Camera-type eye (tissue), 1 donor: ENCODE measurements around the gene TINCR. TPM values are rescaled to one million over a fixed set of nuclear protein-coding genes. Genes with fewer than 3 reads are reported as not detected.

ENCODE experiments used
- total RNA-seq: library from RNA; depleted of rRNA; stranded (reverse); fragments of >200 nt; gene quantifications from one replicate; pipeline ENCODE4 v1.2.3, GENCODE V29; 2014

Gene TINCR
- 4.8 TPM for total RNA-seq

DNA sequence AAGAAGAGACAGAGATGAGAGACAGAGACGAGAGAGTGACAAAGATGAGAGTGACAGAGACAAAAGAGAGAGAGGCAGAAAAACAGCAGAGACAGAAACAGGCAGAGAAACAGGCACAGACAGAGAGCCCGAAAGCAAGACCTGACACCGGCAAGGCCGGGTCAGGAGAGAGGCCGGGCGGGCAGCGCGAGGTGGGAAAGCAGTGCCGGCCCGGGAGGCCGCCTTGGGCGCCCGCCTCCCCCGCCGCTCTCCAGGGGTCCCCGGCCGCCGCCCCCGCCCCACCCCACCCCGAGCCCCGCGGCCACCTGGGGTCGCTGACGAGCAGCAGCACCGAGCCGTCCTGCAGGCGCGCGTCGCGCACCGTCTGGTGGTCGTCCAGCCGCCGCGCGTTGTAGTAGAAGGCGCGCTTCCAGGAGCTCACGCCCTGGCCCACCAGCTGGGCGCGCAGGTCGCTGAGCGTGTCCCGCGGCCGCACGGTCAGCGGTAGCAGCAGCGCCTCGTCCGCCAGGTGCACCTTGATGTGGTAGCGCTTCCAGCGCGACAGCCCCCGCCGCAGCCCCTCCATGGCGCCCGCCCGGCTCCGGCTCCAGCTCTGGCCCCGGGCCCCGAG is at the start of gene TINCR:
TSS of gene TINCR (minus strand) at position 594 of the 610 bp plus-strand sequence.

Other genes starting within 250 kb of the TINCR start
- gene PTPRS, start 227.1 kb downstream of the TINCR start, total RNA-seq = 324 TPM
- not detected for gene ZNRF4, start 112.5 kb downstream of the TINCR start, total RNA-seq
- 83.2 TPM for gene SAFB2, start 54.8 kb upstream of the TINCR start, total RNA-seq
- 177 TPM for gene SAFB, start 55.1 kb upstream of the TINCR start, total RNA-seq
- 16.9 TPM for gene MICOS13, start 112.6 kb upstream of the TINCR start, total RNA-seq
- gene HSD11B1L, start 113.1 kb upstream of the TINCR start, total RNA-seq = 19.0 TPM
- 161 TPM for gene RPL36, start 122.3 kb upstream of the TINCR start, total RNA-seq
- 70.3 TPM for gene LONP1, start 152.2 kb upstream of the TINCR start, total RNA-seq
- gene CATSPERD, start 152.7 kb upstream of the TINCR start, total RNA-seq = not detected
- 0.38 TPM for gene PRR22, start 216.8 kb upstream of the TINCR start, total RNA-seq
- 32.4 TPM for gene DUS3L, start 223.2 kb upstream of the TINCR start, total RNA-seq
- gene NRTN, start 237.1 kb upstream of the TINCR start, total RNA-seq = 3.7 TPM